ENCODE results near the gene WFIKKN2.

Gene WFIKKN2

GRCh38 chr17:50818921-50819657, 16.3 kb upstream of the WFIKKN2 start:
- no peak for TF ChIP-seq CTCF (IDR thresholded peaks at IDR 0.05; ENCODE audit: borderline replicate concordance, insufficient read depth, low read depth, low read length)
- H3K4me3 ChIP-seq (ENCODE audit: low read depth, low read length) = no peak overlapping the region

- TF ChIP-seq CTCF (IDR thresholded peaks at IDR 0.05; ENCODE audit: borderline replicate concordance, insufficient read depth, low read depth, low read length) = no peak
- H3K4me3 ChIP-seq (ENCODE audit: low read depth, low read length) = no peak overlapping the region
Observed at GRCh38 chr17:50820651-50821050, 14.7 kb upstream of the WFIKKN2 start.

GRCh38 chr17:50822550-50822949, 12.8 kb upstream of the WFIKKN2 start:
- TF ChIP-seq CTCF (IDR thresholded peaks at IDR 0.05; ENCODE audit: borderline replicate concordance, insufficient read depth, low read depth, low read length) = no peak
- H3K4me3 ChIP-seq (ENCODE audit: low read depth, low read length) = no peak overlapping the region

- no peak for TF ChIP-seq CTCF (IDR thresholded peaks at IDR 0.05; ENCODE audit: borderline replicate concordance, insufficient read depth, low read depth, low read length)
- no peak overlapping the region for H3K4me3 ChIP-seq (ENCODE audit: low read depth, low read length)
Observed at GRCh38 chr17:50824429-50824828, 11.0 kb upstream of the WFIKKN2 start.

GRCh38 chr17:50825188-50825587, 10.2 kb upstream of the WFIKKN2 start:
- no peak overlapping the region for H3K4me3 ChIP-seq (ENCODE audit: low read depth, low read length)
- TF ChIP-seq CTCF (IDR thresholded peaks at IDR 0.05; ENCODE audit: borderline replicate concordance, insufficient read depth, low read depth, low read length) = no peak

GRCh38 chr17:50828508-50829170, 6.7 kb upstream of the WFIKKN2 start:
- H3K4me3 ChIP-seq (ENCODE audit: low read depth, low read length) = no peak overlapping the region
- TF ChIP-seq CTCF (IDR thresholded peaks at IDR 0.05; ENCODE audit: borderline replicate concordance, insufficient read depth, low read depth, low read length) = no peak

GRCh38 chr17:50829332-50829731, 6.1 kb upstream of the WFIKKN2 start:
- TF ChIP-seq CTCF (IDR thresholded peaks at IDR 0.05; ENCODE audit: borderline replicate concordance, insufficient read depth, low read depth, low read length) = no peak
- no peak overlapping the region for H3K4me3 ChIP-seq (ENCODE audit: low read depth, low read length)
